WTC11 (cell line): Measurements from ENCODE around the gene SETMAR.

Source experiments
- CREB1 ChIP-seq: sonication (generic); formaldehyde crosslinking; IDR thresholded peaks from 2 replicates; pipeline ENCODE4 v1.8.0; 2023; ENCODE audit warnings: mild to moderate bottlenecking, missing genetic modification reagents
- CREM ChIP-seq: sonication (generic); formaldehyde crosslinking; IDR thresholded peaks from 2 replicates; pipeline ENCODE4 v1.8.1; 2022; ENCODE audit warnings: mild to moderate bottlenecking, missing genetic modification reagents, moderate library complexity
- FOXJ3 ChIP-seq: sonication (generic); formaldehyde crosslinking; IDR thresholded peaks from 2 replicates; pipeline ENCODE4 v1.9.0; 2021; ENCODE audit warnings: missing genetic modification reagents, mild to moderate bottlenecking, borderline replicate concordance
- FOXP1 ChIP-seq: sonication (generic); formaldehyde crosslinking; IDR thresholded peaks from 2 replicates; pipeline ENCODE4 v1.8.0; 2022; ENCODE audit warnings: missing genetic modification reagents, mild to moderate bottlenecking, moderate library complexity, borderline replicate concordance
- NR2C2 ChIP-seq: sonication (generic); formaldehyde crosslinking; IDR thresholded peaks from 2 replicates; pipeline ENCODE4 v1.8.0; 2022; ENCODE audit warnings: mild to moderate bottlenecking, missing genetic modification reagents
- TF ChIP-seq, protein P1 (sequence below): fragments of 200-600 bp; IDR thresholded peaks from 2 replicates; pipeline ENCODE4 v1.8.0; 2022; ENCODE audit warnings: antibody characterized with exemption
- TF ChIP-seq, protein P2 (sequence below): fragments of 250-450 bp; sonication (Bioruptor Pico); IDR thresholded peaks from 2 replicates; pipeline ENCODE4 v2.1.2; 2022; ENCODE audit warnings: mild to moderate bottlenecking, moderate library complexity
- TF ChIP-seq, protein P3 (sequence below): sonication (generic); formaldehyde crosslinking; IDR thresholded peaks from 2 replicates; pipeline ENCODE4 v1.8.1; 2023; ENCODE audit warnings: mild to moderate bottlenecking, missing genetic modification reagents, moderate library complexity
- TF ChIP-seq, protein P4 (sequence below): sonication (generic); formaldehyde crosslinking; IDR thresholded peaks from 2 replicates; pipeline ENCODE4 v1.8.0; 2022; ENCODE audit warnings: mild to moderate bottlenecking, missing genetic modification reagents
- TF ChIP-seq, protein P5 (sequence below): sonication (generic); formaldehyde crosslinking; IDR thresholded peaks from 2 replicates; pipeline ENCODE4 v1.8.0; 2023; ENCODE audit warnings: missing genetic modification reagents
- TF ChIP-seq, protein P6 (sequence below): sonication (generic); formaldehyde crosslinking; IDR thresholded peaks from 2 replicates; pipeline ENCODE4 v1.8.0; 2022; ENCODE audit warnings: mild to moderate bottlenecking, missing genetic modification reagents

DNA sequence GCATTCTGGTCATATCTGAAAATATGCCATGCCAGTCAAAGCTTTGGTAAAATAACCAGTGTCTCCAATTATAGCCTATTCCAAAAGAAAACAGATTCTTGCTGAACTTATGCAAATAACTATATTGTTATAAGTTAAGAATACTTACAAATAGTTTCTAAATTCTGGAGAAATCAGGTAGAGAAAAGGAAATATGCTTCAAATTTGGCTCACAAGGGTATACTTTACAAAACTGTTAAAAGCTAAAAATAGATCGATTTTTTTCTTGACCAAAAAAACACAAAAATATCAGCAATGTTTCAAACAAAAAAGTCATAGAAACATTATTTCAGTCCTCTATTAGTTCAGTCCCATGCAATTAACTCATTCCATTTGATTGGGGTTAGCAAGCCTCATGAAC lies 23.7 kb downstream of the SETMAR start:
- TF ChIP-seq NR2C2 (no peak), FOXJ3 (CRISPR knock-in tag) (no peak), FOXP1 (no peak), CREB1 (CRISPR knock-in tag) (no peak), CREM (CRISPR knock-in tag) (no peak)
- TF ChIP-seq, protein P1, sequence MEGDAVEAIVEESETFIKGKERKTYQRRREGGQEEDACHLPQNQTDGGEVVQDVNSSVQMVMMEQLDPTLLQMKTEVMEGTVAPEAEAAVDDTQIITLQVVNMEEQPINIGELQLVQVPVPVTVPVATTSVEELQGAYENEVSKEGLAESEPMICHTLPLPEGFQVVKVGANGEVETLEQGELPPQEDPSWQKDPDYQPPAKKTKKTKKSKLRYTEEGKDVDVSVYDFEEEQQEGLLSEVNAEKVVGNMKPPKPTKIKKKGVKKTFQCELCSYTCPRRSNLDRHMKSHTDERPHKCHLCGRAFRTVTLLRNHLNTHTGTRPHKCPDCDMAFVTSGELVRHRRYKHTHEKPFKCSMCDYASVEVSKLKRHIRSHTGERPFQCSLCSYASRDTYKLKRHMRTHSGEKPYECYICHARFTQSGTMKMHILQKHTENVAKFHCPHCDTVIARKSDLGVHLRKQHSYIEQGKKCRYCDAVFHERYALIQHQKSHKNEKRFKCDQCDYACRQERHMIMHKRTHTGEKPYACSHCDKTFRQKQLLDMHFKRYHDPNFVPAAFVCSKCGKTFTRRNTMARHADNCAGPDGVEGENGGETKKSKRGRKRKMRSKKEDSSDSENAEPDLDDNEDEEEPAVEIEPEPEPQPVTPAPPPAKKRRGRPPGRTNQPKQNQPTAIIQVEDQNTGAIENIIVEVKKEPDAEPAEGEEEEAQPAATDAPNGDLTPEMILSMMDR: no peak
- TF ChIP-seq, protein P2, sequence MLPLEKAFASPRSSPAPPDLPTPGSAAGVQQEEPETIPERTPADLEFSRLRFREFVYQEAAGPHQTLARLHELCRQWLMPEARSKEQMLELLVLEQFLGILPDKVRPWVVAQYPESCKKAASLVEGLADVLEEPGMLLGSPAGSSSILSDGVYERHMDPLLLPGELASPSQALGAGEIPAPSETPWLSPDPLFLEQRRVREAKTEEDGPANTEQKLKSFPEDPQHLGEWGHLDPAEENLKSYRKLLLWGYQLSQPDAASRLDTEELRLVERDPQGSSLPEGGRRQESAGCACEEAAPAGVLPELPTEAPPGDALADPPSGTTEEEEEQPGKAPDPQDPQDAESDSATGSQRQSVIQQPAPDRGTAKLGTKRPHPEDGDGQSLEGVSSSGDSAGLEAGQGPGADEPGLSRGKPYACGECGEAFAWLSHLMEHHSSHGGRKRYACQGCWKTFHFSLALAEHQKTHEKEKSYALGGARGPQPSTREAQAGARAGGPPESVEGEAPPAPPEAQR: no peak
- TF ChIP-seq, protein P3, sequence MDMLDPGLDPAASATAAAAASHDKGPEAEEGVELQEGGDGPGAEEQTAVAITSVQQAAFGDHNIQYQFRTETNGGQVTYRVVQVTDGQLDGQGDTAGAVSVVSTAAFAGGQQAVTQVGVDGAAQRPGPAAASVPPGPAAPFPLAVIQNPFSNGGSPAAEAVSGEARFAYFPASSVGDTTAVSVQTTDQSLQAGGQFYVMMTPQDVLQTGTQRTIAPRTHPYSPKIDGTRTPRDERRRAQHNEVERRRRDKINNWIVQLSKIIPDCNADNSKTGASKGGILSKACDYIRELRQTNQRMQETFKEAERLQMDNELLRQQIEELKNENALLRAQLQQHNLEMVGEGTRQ (CRISPR knock-in tag): no peak
- TF ChIP-seq, protein P4, sequence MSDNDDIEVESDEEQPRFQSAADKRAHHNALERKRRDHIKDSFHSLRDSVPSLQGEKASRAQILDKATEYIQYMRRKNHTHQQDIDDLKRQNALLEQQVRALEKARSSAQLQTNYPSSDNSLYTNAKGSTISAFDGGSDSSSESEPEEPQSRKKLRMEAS (CRISPR knock-in tag): no peak
- TF ChIP-seq, protein P5, sequence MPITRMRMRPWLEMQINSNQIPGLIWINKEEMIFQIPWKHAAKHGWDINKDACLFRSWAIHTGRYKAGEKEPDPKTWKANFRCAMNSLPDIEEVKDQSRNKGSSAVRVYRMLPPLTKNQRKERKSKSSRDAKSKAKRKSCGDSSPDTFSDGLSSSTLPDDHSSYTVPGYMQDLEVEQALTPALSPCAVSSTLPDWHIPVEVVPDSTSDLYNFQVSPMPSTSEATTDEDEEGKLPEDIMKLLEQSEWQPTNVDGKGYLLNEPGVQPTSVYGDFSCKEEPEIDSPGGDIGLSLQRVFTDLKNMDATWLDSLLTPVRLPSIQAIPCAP (CRISPR knock-in tag): no peak
- TF ChIP-seq, protein P6, sequence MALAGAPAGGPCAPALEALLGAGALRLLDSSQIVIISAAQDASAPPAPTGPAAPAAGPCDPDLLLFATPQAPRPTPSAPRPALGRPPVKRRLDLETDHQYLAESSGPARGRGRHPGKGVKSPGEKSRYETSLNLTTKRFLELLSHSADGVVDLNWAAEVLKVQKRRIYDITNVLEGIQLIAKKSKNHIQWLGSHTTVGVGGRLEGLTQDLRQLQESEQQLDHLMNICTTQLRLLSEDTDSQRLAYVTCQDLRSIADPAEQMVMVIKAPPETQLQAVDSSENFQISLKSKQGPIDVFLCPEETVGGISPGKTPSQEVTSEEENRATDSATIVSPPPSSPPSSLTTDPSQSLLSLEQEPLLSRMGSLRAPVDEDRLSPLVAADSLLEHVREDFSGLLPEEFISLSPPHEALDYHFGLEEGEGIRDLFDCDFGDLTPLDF (CRISPR knock-in tag): no peak
